HepG2 (cell line): ENCODE measurements around the gene RPTOR. TPM values are rescaled to one million over a fixed set of nuclear protein-coding genes. Genes with fewer than 3 reads are reported as not detected.
A peak's percentile ranks its signal among the peaks of the same experiment; 100 is the strongest.

Source experiments
- ATF1 ChIP-seq: IDR thresholded peaks from 2 replicates; pipeline ENCODE4 v1.6.1; 2016; ENCODE audit warnings: mild to moderate bottlenecking, control low read depth
- CENPX ChIP-seq: sonication (generic); formaldehyde crosslinking; IDR thresholded peaks from 2 replicates; pipeline ENCODE4 v1.9.0; 2021; ENCODE audit warnings: mild to moderate bottlenecking, missing genetic modification reagents, moderate library complexity
- GFI1 ChIP-seq: sonication (generic); formaldehyde crosslinking; IDR thresholded peaks from 2 replicates; pipeline ENCODE4 v1.5.0; 2020; ENCODE audit warnings: missing genetic modification reagents, mild to moderate bottlenecking, borderline replicate concordance
- GLMP ChIP-seq: sonication (generic); formaldehyde crosslinking; IDR thresholded peaks from 2 replicates; pipeline ENCODE4 v1.9.0; 2021; ENCODE audit warnings: missing genetic modification reagents, mild to moderate bottlenecking, borderline replicate concordance
- KDM6A ChIP-seq: IDR thresholded peaks from 2 replicates; pipeline ENCODE4 v1.6.1; 2016; ENCODE audit warnings: low read depth
- LBX2 ChIP-seq: sonication (generic); formaldehyde crosslinking; IDR thresholded peaks from 2 replicates; pipeline ENCODE4 v1.5.0; 2020; ENCODE audit warnings: missing genetic modification reagents, mild to moderate bottlenecking, borderline replicate concordance
- MBD4 ChIP-seq: IDR thresholded peaks from 2 replicates; pipeline ENCODE4 v1.6.1; 2012; ENCODE audit warnings: low read length, inconsistent platforms, borderline replicate concordance
- PATZ1 ChIP-seq: sonication (generic); formaldehyde crosslinking; IDR thresholded peaks from 2 replicates; pipeline ENCODE4 v1.4.0; 2020; ENCODE audit warnings: missing genetic modification reagents
- PRDM10 ChIP-seq: sonication (generic); formaldehyde crosslinking; IDR thresholded peaks from 2 replicates; pipeline ENCODE4 v1.4.0; 2020; ENCODE audit warnings: low read depth, missing genetic modification reagents
- RAD21 ChIP-seq: fragments of 450-650 bp; formaldehyde crosslinking; IDR thresholded peaks from 2 replicates; pipeline ENCODE4 v1.5.0; 2020; ENCODE audit warnings: mild to moderate bottlenecking
- RBFOX2 ChIP-seq: fragments of 200-400 bp; formaldehyde crosslinking; IDR thresholded peaks from 2 replicates; pipeline ENCODE4 v1.6.1; 2017; ENCODE audit warnings: low read depth, mild to moderate bottlenecking, low read length
- SALL2 ChIP-seq: sonication (generic); formaldehyde crosslinking; IDR thresholded peaks from 2 replicates; pipeline ENCODE4 v1.8.1; 2023; ENCODE audit warnings: mild to moderate bottlenecking, missing genetic modification reagents, inconsistent platforms
- SAP130 ChIP-seq: IDR thresholded peaks from 2 replicates; pipeline ENCODE4 v1.6.1; 2016; ENCODE audit warnings: low read depth
- TCF7 ChIP-seq: sonication (generic); IDR thresholded peaks from 2 replicates; pipeline ENCODE4 v1.6.1; 2016; ENCODE audit warnings: antibody characterized with exemption, low read depth
- ZBTB20 ChIP-seq: sonication (generic); formaldehyde crosslinking; IDR thresholded peaks from 2 replicates; pipeline ENCODE4 v1.8.1; 2023; ENCODE audit warnings: missing genetic modification reagents, low read depth, mild to moderate bottlenecking, borderline replicate concordance
- ZMYM4 ChIP-seq: sonication (generic); formaldehyde crosslinking; IDR thresholded peaks from 2 replicates; pipeline ENCODE4 v1.8.1; 2023; ENCODE audit warnings: mild to moderate bottlenecking, missing genetic modification reagents
- ZNF205 ChIP-seq: IDR thresholded peaks from 2 replicates; pipeline ENCODE4 v1.6.1; 2018; ENCODE audit warnings: missing biosample characterization, missing genetic modification reagents
- ZNF274 ChIP-seq: sonication (generic); formaldehyde crosslinking; IDR thresholded peaks from 2 replicates; pipeline ENCODE4 v1.5.1; 2020; ENCODE audit warnings: mild to moderate bottlenecking, missing genetic modification reagents
- ZNF709 ChIP-seq: sonication (generic); formaldehyde crosslinking; IDR thresholded peaks from 2 replicates; pipeline ENCODE4 v1.5.0; 2020; ENCODE audit warnings: mild to moderate bottlenecking, missing genetic modification reagents
- ZNF746 ChIP-seq: sonication (generic); formaldehyde crosslinking; IDR thresholded peaks from 2 replicates; pipeline ENCODE4 v1.8.0; 2022; ENCODE audit warnings: mild to moderate bottlenecking, missing genetic modification reagents
- ZNF777 ChIP-seq: sonication (generic); formaldehyde crosslinking; IDR thresholded peaks from 2 replicates; pipeline ENCODE4 v1.4.0; 2020; ENCODE audit warnings: missing genetic modification reagents
- ZNF781 ChIP-seq: sonication (generic); formaldehyde crosslinking; IDR thresholded peaks from 2 replicates; pipeline ENCODE4 v1.5.1; 2020; ENCODE audit warnings: borderline replicate concordance, mild to moderate bottlenecking, missing genetic modification reagents; ENCODE audit errors: not compliant biosample characterization
- ZNF879 ChIP-seq: sonication (generic); formaldehyde crosslinking; IDR thresholded peaks from 2 replicates; pipeline ENCODE4 v1.8.1; 2023; ENCODE audit warnings: missing genetic modification reagents
- polyA plus RNA-seq, 8 experiments: library from polyadenylated mRNA; depleted of rRNA in 3 of 8; stranded (reverse) in 7 of 8; unstranded in 1 of 8; fragments of >200 nt; fragmentation: Illumina TruSeq in 4 of 8; extraction: Trizol in 4 of 8; gene quantifications; 2 replicates each; pipeline versions ENCODE4 v1.2.1 to v1.2.3, GENCODE V29; 2011 to 2016; ENCODE audit warnings: low read depth in 4 of 8, missing spikeins in 1 of 8, mixed read lengths in 1 of 8; ENCODE audit not compliant: insufficient read depth in 1 of 8
- total RNA-seq, 5 experiments: library from RNA; depleted of rRNA; stranded (reverse); fragments of >200 nt; fragmentation: Illumina TruSeq; extraction: Trizol; gene quantifications; 2 replicates each; pipeline ENCODE4 v1.2.3, GENCODE V29; 2016; ENCODE audit warnings: low read depth in 1 of 5

Gene RPTOR
- total and polyA plus RNA-seq, 2 of the 13 experiments (the other 11 are each of a cell fraction or from before 2014, with no cell fraction given): 6.6 to 25.3 TPM

DNA sequence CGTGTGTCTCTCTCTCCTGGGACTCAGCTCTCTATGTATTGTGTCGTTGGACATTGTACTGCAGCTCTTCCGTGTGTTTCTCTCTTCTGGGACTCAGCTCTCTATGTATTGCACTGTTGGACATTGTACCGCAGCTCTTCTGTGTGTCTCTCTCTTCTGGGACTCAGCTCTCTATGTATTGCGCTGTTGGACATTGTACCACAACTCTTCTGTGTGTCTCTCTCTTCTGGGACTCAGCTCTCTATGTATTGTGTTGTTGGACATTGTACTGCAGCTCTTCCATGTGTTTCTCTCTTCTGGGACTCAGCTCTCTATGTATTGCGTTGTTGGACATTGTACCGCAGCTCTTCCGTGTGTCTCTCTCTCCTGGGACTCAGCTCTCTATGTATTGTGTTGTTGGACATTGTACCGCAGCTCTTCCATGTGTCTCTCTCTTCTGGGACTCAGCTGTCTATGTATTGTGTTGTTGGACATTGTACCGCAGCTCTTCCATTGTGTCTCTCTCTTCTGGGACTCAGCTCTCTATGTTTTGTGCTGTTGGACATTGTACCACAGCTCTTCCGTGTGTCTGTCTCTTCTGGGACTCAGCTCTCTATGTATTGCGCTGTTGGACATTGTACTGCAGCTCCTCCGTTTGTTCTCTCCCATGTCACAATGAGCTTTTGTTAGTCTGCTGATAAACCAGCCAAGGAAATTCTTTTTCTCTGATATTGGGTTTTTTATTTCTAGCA is 84.8 kb downstream of the RPTOR start (continued):
- peak; percentile 83 for TF ChIP-seq ZNF781 (CRISPR knock-in tag)
- TF ChIP-seq PRDM10: no peak
- TF ChIP-seq RBFOX2: no peak
- TF ChIP-seq ZNF746: no peak; the same call in 1 of the 2 replicates
- TF ChIP-seq ZBTB20: peak; percentile 54; the same call in 1 of the 2 replicates
- peak; percentile 3; the same call in 1 of the 2 replicates for TF ChIP-seq PATZ1 (CRISPR knock-in tag)
- TF ChIP-seq ZNF274 (CRISPR knock-in tag): no peak
- TF ChIP-seq ATF1 (CRISPR knock-in tag): peak; percentile 50; the same call in 1 of the 2 replicates
- peak; percentile 68; the same call in 1 of the 2 replicates for TF ChIP-seq SALL2
- TF ChIP-seq ZNF777: no peak
- TF ChIP-seq SAP130: peak; percentile 60
- TF ChIP-seq GLMP (CRISPR knock-in tag): no peak
- no peak for TF ChIP-seq ZNF879 (CRISPR knock-in tag)
- no peak for TF ChIP-seq CENPX
- 0 out of 2 replicates have a peak, but pooled peaks have one; percentile 29 for TF ChIP-seq RAD21 (CRISPR knock-in tag)
- TF ChIP-seq ZMYM4: peak; percentile 19; the same call in 1 of the 2 replicates
- peak; percentile 100 for TF ChIP-seq ZNF709 (CRISPR knock-in tag)
- TF ChIP-seq ZNF205 (CRISPR knock-in tag): no peak
- TF ChIP-seq LBX2: no peak
- TF ChIP-seq KDM6A (CRISPR knock-in tag): peak; percentile 36
- TF ChIP-seq GFI1 (CRISPR knock-in tag): 0 out of 2 replicates have a peak, but pooled peaks have one; percentile 26
- TF ChIP-seq TCF7: 0 out of 2 replicates have a peak, but pooled peaks have one; percentile 7
- TF ChIP-seq MBD4: no peak
